Keratinocyte (primary cell): ENCODE measurements around the gene CEP295NL. TPM values are rescaled to one million over a fixed set of nuclear protein-coding genes. Genes with fewer than 3 reads are reported as not detected.

Experiments used
- DNase-seq: peaks from one replicate; pipeline ENCODE4 v3.0.0-alpha.2; 2011; ENCODE audit warnings: low read depth, missing footprints, low spot score
- FAIRE-seq: peaks from 2 replicates; lab custom pipeline; 2011; peaks lifted over from hg19 to GRCh38; lab: Jason Lieb, UNC
- H2AFZ ChIP-seq: 2 replicates; pipeline ENCODE4 v1.6.0; 2012; ENCODE audit warnings: low read length, control low read depth, inconsistent platforms; ENCODE audit not compliant: control insufficient read depth
- H3K27ac ChIP-seq: 2 replicates; pipeline ENCODE4 v1.5.1; 2011; ENCODE audit warnings: low read length; ENCODE audit not compliant: control insufficient read depth, insufficient read depth
- H3K27me3 ChIP-seq: 3 replicates; pipeline ENCODE4 v1.6.0; 2011; ENCODE audit warnings: low read length; ENCODE audit not compliant: control insufficient read depth, insufficient read depth; ENCODE audit errors: extremely low read depth
- H3K36me3 ChIP-seq, 2 experiments: 2 replicates in 1 of 2; 3 replicates in 1 of 2; pipeline ENCODE4 v1.5.1; 2011; ENCODE audit warnings: low read length in 2 of 2, mild to moderate bottlenecking in 1 of 2; ENCODE audit not compliant: control insufficient read depth in 2 of 2, insufficient read depth in 2 of 2; ENCODE audit errors: extremely low read depth in 1 of 2
- H3K4me1 ChIP-seq: 3 replicates; pipeline ENCODE4 v1.5.1; 2011; ENCODE audit warnings: low read length; ENCODE audit not compliant: control insufficient read depth, insufficient read depth; ENCODE audit errors: extremely low read depth
- H3K4me2 ChIP-seq: 3 replicates; pipeline ENCODE4 v1.6.0; 2011; ENCODE audit warnings: low read depth, low read length; ENCODE audit not compliant: control insufficient read depth, insufficient read depth; ENCODE audit errors: extremely low read depth
- H3K4me3 ChIP-seq, 3 experiments: fragments of 200-600 bp in 1 of 3; sonication (generic) in 1 of 3; 2 replicates in 2 of 3; 3 replicates in 1 of 3; pipeline ENCODE4 v1.5.1; 2011 to 2016; ENCODE audit warnings: low read length in 3 of 3, mild to moderate bottlenecking in 3 of 3, control low read depth in 2 of 3, inconsistent platforms in 1 of 3, low read depth in 1 of 3, mixed read lengths in 1 of 3, mixed run types in 1 of 3, moderate library complexity in 1 of 3; ENCODE audit not compliant: control insufficient read depth in 2 of 3, insufficient read depth in 2 of 3; ENCODE audit errors: extremely low read depth in 1 of 3
- H3K79me2 ChIP-seq: 2 replicates; pipeline ENCODE4 v1.6.0; 2012; ENCODE audit warnings: low read length; ENCODE audit not compliant: control insufficient read depth, insufficient read depth
- H3K9ac ChIP-seq: 3 replicates; pipeline ENCODE4 v1.6.0; 2011; ENCODE audit warnings: low read length; ENCODE audit not compliant: control insufficient read depth, insufficient read depth; ENCODE audit errors: extremely low read depth
- H3K9me1 ChIP-seq: 3 replicates; pipeline ENCODE4 v1.6.0; 2011; ENCODE audit warnings: low read length; ENCODE audit not compliant: control insufficient read depth, insufficient read depth; ENCODE audit errors: extremely low read depth
- H3K9me3 ChIP-seq: 2 replicates; pipeline ENCODE4 v1.5.1; 2012; ENCODE audit warnings: low read depth, low read length; ENCODE audit not compliant: control insufficient read depth
- H4K20me1 ChIP-seq: 3 replicates; pipeline ENCODE4 v1.6.0; 2011; ENCODE audit warnings: low read length; ENCODE audit not compliant: control insufficient read depth, insufficient read depth; ENCODE audit errors: extremely low read depth
- CTCF ChIP-seq, 3 experiments: IDR thresholded peaks in 1 of 3; conservative IDR thresholded peaks in 1 of 3; optimal IDR thresholded peaks in 1 of 3; 2 replicates in 2 of 3; 3 replicates in 1 of 3; pipeline versions ENCODE3 to v1.5.1; 2011; ENCODE audit warnings: low read length in 3 of 3, mild to moderate bottlenecking in 3 of 3, moderate library complexity in 2 of 3, control low read depth in 1 of 3, inconsistent platforms in 1 of 3; ENCODE audit not compliant: insufficient read depth in 2 of 3; ENCODE audit errors: extremely low read depth in 1 of 3
- EZH2 ChIP-seq: IDR thresholded peaks from one replicate; pipeline ENCODE4 v1.6.1; 2012; ENCODE audit warnings: inconsistent platforms, mild to moderate bottlenecking, low read length, moderate library complexity
- dilution Hi-C: fragments of 300-500 bp; cut with MboI; formaldehyde crosslinking; loops from one replicate; pipeline ENCODE4 v1.7.0; 2020; ENCODE audit warnings: low sequenced_read_pairs; ENCODE audit not compliant: extremely low pct_ligation_motif_present
- polyA plus RNA-seq, 5 experiments: library from polyadenylated mRNA; depleted of rRNA in 3 of 5; stranded (reverse) in 3 of 5; stranded (forward) in 1 of 5; unstranded in 1 of 5; fragments of >200 nt; gene quantifications; 1 replicate in 1 of 5; 2 replicates in 3 of 5; 3 replicates in 1 of 5; pipeline versions ENCODE4 v1.2.1 to v1.2.3, GENCODE V29; 2011 to 2012; ENCODE audit warnings: missing spikeins in 2 of 5, low read depth in 1 of 5, low replicate concordance in 1 of 5

CEP295NL gene
- polyA plus RNA-seq, 1 donor (not counting 4 experiments of a cell fraction or from before 2014, with no cell fraction given): not detected

- no peak for TF ChIP-seq CTCF (optimal IDR thresholded peaks at IDR 0.05 in 1 of 3, IDR thresholded peaks at IDR 0.05 in 1 of 3, conservative IDR thresholded peaks at IDR 0.05 in 1 of 3; ENCODE audit: extremely low read depth in 1 of 3, insufficient read depth in 2 of 3, low read length in 3 of 3)
- TF ChIP-seq EZH2: no peak
- no peaks in the 10 kb centered on the region for H3K36me3 ChIP-seq
- no peaks in the 10 kb centered on the region for H4K20me1 ChIP-seq
- peaks cover 10% of the 10 kb centered on the region for H3K27me3 ChIP-seq
- no peak overlapping the region for H3K4me2 ChIP-seq
- no peak overlapping the region for H2AFZ ChIP-seq
- H3K9ac ChIP-seq: no peak overlapping the region
- FAIRE-seq (no peak), DNase-seq (no peak)
- no peaks in the 10 kb centered on the region for H3K9me1 ChIP-seq
- no peaks in the 10 kb centered on the region for H3K9me3 ChIP-seq
- peaks cover 15% of the 10 kb centered on the region for H3K4me1 ChIP-seq
- no peak overlapping the region for H3K4me3 ChIP-seq
- dilution Hi-C loops: no loop called here
- H3K27ac ChIP-seq: no peak overlapping the region
- no peaks in the 10 kb centered on the region for H3K79me2 ChIP-seq
Observed at GRCh38 chr17:78920528-78920927, 17.5 kb upstream of the CEP295NL start.

- dilution Hi-C loops: no loop called here
- peaks cover 9% of the 10 kb centered on the region for H3K27me3 ChIP-seq
- no peak for FAIRE-seq
- no peak overlapping the region for H3K9ac ChIP-seq
- TF ChIP-seq CTCF (optimal IDR thresholded peaks at IDR 0.05 in 1 of 3, IDR thresholded peaks at IDR 0.05 in 1 of 3, conservative IDR thresholded peaks at IDR 0.05 in 1 of 3; ENCODE audit: extremely low read depth in 1 of 3, insufficient read depth in 2 of 3, low read length in 3 of 3) (no peak), EZH2 (no peak)
- H3K79me2 ChIP-seq: no peaks in the 10 kb centered on the region
- H3K9me3 ChIP-seq: no peaks in the 10 kb centered on the region
- no peaks in the 10 kb centered on the region for H3K9me1 ChIP-seq
- peaks cover 15% of the 10 kb centered on the region for H3K4me1 ChIP-seq
- no peak overlapping the region for H3K4me2 ChIP-seq
- no peaks in the 10 kb centered on the region for H4K20me1 ChIP-seq
- no peak overlapping the region for H3K4me3 ChIP-seq
- no peak for DNase-seq
- no peak overlapping the region for H3K27ac ChIP-seq
- H2AFZ ChIP-seq: no peak overlapping the region
- H3K36me3 ChIP-seq: no peaks in the 10 kb centered on the region
Observed at GRCh38 chr17:78919861-78920450, 17.0 kb upstream of the CEP295NL start.
